Karpas-422 (cell line): ENCODE data around the gene NXPH4. TPM values are rescaled to one million over a fixed set of nuclear protein-coding genes. Genes with fewer than 3 reads are reported as not detected.

Experiments used
- DNase-seq: peaks from one replicate; pipeline ENCODE4 v3.0.0-alpha.2; 2015
- H2AFZ ChIP-seq: fragments of 200-600 bp; sonication (generic); 2 replicates; pipeline ENCODE4 v1.6.1; 2014; ENCODE audit warnings: antibody characterized with exemption, low read length, mixed read lengths
- H3K27ac ChIP-seq: fragments of 200-600 bp; sonication (generic); 2 replicates; pipeline ENCODE4 v1.5.1; 2014; ENCODE audit warnings: mild to moderate bottlenecking, low read length, moderate library complexity
- H3K27me3 ChIP-seq: fragments of 200-600 bp; sonication (generic); 2 replicates; pipeline ENCODE4 v1.6.1; 2014; ENCODE audit warnings: low read length, mixed read lengths
- H3K36me3 ChIP-seq: fragments of 200-600 bp; sonication (generic); 2 replicates; pipeline ENCODE4 v1.6.1; 2014; ENCODE audit warnings: low read length, mixed read lengths; ENCODE audit not compliant: insufficient read depth
- H3K4me1 ChIP-seq: fragments of 200-600 bp; sonication (generic); 2 replicates; pipeline ENCODE4 v1.6.1; 2014; ENCODE audit warnings: mild to moderate bottlenecking, low read length, mixed read lengths
- H3K4me2 ChIP-seq: fragments of 200-600 bp; sonication (generic); 2 replicates; pipeline ENCODE4 v1.6.1; 2014; ENCODE audit warnings: low read length, low read depth, mild to moderate bottlenecking; ENCODE audit not compliant: poor library complexity, severe bottlenecking
- H3K4me3 ChIP-seq: fragments of 200-600 bp; sonication (generic); 2 replicates; pipeline ENCODE4 v1.5.1; 2014; ENCODE audit warnings: mild to moderate bottlenecking, antibody characterized with exemption, low read length, mixed read lengths
- H3K79me2 ChIP-seq: fragments of 200-600 bp; sonication (generic); 2 replicates; pipeline ENCODE4 v1.6.1; 2014; ENCODE audit warnings: mild to moderate bottlenecking, low read length, mixed read lengths
- H3K9ac ChIP-seq: fragments of 200-600 bp; sonication (generic); 2 replicates; pipeline ENCODE4 v1.6.0; 2014; ENCODE audit warnings: low read length
- H3K9me2 ChIP-seq: fragments of 200-600 bp; sonication (generic), shearing (Covaris generic); replicated peaks from 2 replicates; pipeline ENCODE4 v1.6.0; 2014; ENCODE audit warnings: mild to moderate bottlenecking, low read length, moderate library complexity; ENCODE audit not compliant: insufficient read depth
- H3K9me3 ChIP-seq: fragments of 300-700, 200-600 bp; sonication (generic); 2 replicates; pipeline ENCODE4 v1.6.1; 2014; ENCODE audit warnings: low read length, mixed read lengths
- H4K20me1 ChIP-seq: fragments of 200-600 bp; sonication (generic); 2 replicates; pipeline ENCODE4 v1.6.1; 2014; ENCODE audit warnings: mild to moderate bottlenecking, antibody characterized with exemption, low read length, low read depth; ENCODE audit not compliant: insufficient read depth
- total RNA-seq: library from RNA; depleted of rRNA; stranded (reverse); fragments of >200 nt; shearing (Covaris generic); gene quantifications from 2 replicates; pipeline ENCODE4 v1.2.3, GENCODE V29; 2014; ENCODE audit warnings: low replicate concordance

NXPH4 gene
- total RNA-seq, 1 experiment from 2014 or later = 2.9 TPM

DNA sequence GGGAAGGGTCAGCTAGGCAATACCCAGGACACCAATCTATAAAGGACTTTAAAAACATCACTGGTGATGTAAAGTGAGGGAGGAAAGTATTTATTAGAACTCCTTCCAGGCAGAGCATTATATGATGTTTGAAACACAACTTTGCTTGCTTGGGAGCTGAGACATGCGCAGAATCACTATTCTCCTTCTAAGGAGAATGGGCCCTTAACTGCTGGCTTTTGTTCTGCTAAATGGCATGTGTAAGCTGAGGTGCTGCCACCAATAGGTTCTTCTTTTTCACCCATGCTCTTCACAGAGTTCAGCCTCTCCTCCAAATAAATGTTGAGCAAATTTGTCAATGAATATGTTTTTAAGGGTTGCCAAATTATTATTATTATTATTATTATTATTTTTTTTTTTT lies 30.4 kb downstream of the NXPH4 start:
- H3K4me2 ChIP-seq = no peak overlapping the region
- no peaks in the 10 kb centered on the region for H3K79me2 ChIP-seq
- no peaks in the 10 kb centered on the region for H3K36me3 ChIP-seq
- no peaks in the 10 kb centered on the region for H4K20me1 ChIP-seq
- H3K4me1 ChIP-seq = peaks cover 35% of the 10 kb centered on the region
- no peak overlapping the region for H2AFZ ChIP-seq
- H3K27ac ChIP-seq = no peak overlapping the region
- no peaks in the 10 kb centered on the region for H3K9me3 ChIP-seq
- H3K4me3 ChIP-seq = no peak overlapping the region
- no peak overlapping the region for H3K9ac ChIP-seq
- no peak for DNase-seq
- no peaks in the 10 kb centered on the region for H3K9me2 ChIP-seq
- H3K27me3 ChIP-seq = no peaks in the 10 kb centered on the region

DNA sequence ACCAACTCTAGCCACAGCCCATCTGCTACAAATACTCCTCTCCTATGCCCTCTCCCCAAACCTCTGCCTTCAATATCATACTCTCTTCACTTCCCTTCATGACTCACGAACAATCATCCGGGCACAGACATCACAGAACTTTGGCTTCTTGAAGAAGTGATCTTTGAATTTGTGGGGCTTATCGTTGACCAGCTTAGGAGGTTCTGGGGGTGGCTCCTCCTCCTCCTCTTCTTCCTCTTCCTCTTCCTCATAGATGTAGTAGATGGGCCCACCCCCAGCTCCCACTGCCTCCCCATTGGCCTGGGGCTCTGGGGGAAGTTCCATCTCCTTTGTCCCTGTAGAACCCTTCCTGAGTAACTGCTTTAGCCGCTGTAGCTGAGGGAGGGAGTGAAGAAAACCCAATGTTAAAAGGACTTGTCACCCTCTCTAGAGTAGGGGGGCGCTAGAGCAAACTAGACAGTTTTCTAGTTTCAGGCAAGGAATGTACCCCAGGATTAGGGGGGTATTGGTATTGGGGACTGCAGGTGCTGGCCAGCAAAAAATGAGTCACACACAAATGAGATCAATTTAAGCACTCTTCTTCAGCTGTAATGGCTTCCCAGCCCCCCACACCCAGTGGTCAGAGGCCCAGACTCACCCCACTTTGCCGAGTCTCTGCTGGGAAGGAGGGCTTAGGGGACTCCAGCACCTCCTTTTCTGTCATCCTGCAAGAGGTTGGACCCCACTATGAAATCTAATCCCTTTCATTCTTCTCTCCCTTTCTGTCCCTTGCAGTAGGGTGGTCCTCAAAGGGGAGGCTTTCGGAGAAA lies 32.5 kb downstream of the NXPH4 start:
- H3K4me2 ChIP-seq = peak overlapping the region; percentile 18
- peak; percentile 56 for DNase-seq
- H3K36me3 ChIP-seq = no peaks in the 10 kb centered on the region
- H4K20me1 ChIP-seq = no peaks in the 10 kb centered on the region
- H3K4me1 ChIP-seq = peaks cover 14% of the 10 kb centered on the region
- no peak overlapping the region for H2AFZ ChIP-seq
- no peaks in the 10 kb centered on the region for H3K9me2 ChIP-seq
- peak overlapping the region; percentile 44; the same call in 1 of the 2 replicates for H3K4me3 ChIP-seq
- H3K27ac ChIP-seq = no peak overlapping the region
- peak overlapping the region; percentile 36; the same call in 1 of the 2 replicates for H3K9ac ChIP-seq
- H3K9me3 ChIP-seq = no peaks in the 10 kb centered on the region
- no peaks in the 10 kb centered on the region for H3K27me3 ChIP-seq
- no peaks in the 10 kb centered on the region for H3K79me2 ChIP-seq

DNA sequence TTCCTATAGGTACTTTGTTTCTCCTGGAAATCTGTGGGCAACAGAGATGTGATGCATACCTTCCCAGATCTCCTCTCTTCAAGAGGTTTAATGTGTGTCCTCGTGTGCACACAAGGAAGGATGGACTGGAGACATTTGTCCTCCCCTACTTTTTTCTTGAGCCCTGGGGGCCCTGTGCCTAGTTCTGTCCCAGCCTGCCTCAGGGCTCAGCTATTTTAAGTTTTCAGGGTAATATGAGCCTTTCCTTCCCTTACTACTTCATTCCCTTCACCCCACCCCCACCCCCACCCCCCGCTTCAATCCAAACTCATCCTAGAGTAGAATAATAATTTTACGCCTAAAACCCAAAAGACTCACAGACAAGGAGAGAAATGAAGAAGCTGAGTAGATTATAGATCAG lies 33.9 kb downstream of the NXPH4 start:
- Histone ChIP-seq H3K9me3 (no peaks in the 10 kb centered on the region), H3K36me3 (no peaks in the 10 kb centered on the region), H3K4me3 (no peak overlapping the region), H3K27ac (no peak overlapping the region), H3K4me2 (no peak overlapping the region), H4K20me1 (no peaks in the 10 kb centered on the region), H3K27me3 (no peaks in the 10 kb centered on the region), H3K4me1 (peaks cover 10% of the 10 kb centered on the region), H3K79me2 (no peaks in the 10 kb centered on the region), H2AFZ (no peak overlapping the region), H3K9ac (no peak overlapping the region), H3K9me2 (no peaks in the 10 kb centered on the region)
- no peak for DNase-seq

DNA sequence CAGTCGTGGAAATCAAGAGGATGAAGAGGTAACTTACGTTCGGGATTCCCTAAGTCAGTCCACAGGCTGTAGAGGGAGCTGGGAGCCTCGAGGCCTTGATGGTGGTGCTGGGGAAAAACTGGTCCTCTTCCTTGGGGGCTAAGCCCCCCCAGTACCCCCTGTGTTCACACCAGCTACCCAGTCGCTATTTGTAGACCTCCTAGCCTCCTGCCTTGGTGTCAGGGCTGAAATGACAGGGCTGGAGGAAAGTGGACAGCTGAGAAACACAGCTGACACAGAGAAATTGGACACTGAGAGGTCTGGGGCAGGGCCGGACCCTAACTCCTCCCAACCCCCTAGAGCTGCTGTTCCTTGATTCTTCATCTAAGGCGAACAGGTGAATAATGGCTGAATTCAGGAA lies 34.4 kb downstream of the NXPH4 start, which contains the start of gene STAC3:
TSS of gene STAC3 (minus strand) at position 232 of the 400 bp plus-strand sequence. CDS start 1,551 bp downstream, outside the sequence.
- Histone ChIP-seq H3K4me2 (no peak within 1 kb of the TSS), H3K9me2 (no peaks in the 10 kb centered on the region), H3K27ac (no peak within 1 kb of the TSS), H3K9ac (no peak within 1 kb of the TSS), H2AFZ (no peak within 1 kb of the TSS), H3K4me1 (peaks cover 10% of the 10 kb centered on the region), H3K4me3 (no peak within 1 kb of the TSS), H3K36me3 (0 out of 2 replicates have a peak, but pooled peaks cover 4% of the 10 kb centered on the region), H3K27me3 (no peaks in the 10 kb centered on the region), H4K20me1 (no peaks in the 10 kb centered on the region), H3K79me2 (no peaks in the 10 kb centered on the region), H3K9me3 (no peaks in the 10 kb centered on the region)
- no peak for DNase-seq

DNA sequence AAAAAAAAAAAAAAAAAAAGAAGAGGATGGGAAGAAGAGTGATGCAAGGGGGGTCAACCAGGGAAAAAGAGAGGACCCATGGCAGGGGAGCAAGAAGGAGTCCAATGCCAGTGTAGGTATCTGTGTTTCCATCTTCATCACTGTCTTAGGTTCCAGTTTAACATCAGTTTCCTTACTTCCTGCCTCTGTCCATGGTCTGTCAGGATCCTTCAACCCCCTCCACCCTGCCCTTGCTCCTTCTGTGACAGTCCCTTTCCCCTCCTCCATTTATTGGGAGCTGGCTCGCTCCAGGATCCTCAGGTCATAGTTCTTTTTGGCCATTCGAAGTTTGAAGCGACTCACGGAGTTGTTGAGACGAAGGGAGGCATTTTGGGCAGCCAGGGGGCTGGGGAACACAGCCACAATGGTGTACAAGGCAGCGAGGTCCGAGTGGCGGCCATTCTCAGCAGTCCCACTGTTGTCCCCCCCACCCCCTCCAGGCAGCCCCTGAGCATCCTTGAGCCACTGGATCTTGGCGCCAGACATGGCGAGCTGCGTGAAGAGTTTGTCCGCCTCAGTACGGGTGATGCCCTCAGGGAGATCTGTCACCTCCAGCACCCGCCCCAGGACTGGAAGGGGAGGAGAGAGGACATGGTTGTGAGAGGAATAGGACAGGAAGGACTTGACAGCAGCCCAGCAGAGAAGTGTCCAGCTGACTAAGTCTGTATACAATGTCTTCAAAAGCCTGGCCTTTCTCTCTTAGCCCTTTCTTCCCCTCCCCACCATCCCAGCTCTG lies 38.1 kb downstream of the NXPH4 start:
- Histone ChIP-seq H3K4me3 (no peak overlapping the region), H2AFZ (no peak overlapping the region), H3K36me3 (peaks cover 15% of the 10 kb centered on the region; the same call in 1 of the 2 replicates), H3K27me3 (no peaks in the 10 kb centered on the region), H3K9me2 (no peaks in the 10 kb centered on the region), H3K9me3 (no peaks in the 10 kb centered on the region), H3K4me1 (peaks cover under 1% of the 10 kb centered on the region; the same call in 1 of the 2 replicates), H3K4me2 (no peak overlapping the region), H3K27ac (no peak overlapping the region), H4K20me1 (no peaks in the 10 kb centered on the region), H3K79me2 (no peaks in the 10 kb centered on the region), H3K9ac (no peak overlapping the region)
- DNase-seq = no peak

DNA sequence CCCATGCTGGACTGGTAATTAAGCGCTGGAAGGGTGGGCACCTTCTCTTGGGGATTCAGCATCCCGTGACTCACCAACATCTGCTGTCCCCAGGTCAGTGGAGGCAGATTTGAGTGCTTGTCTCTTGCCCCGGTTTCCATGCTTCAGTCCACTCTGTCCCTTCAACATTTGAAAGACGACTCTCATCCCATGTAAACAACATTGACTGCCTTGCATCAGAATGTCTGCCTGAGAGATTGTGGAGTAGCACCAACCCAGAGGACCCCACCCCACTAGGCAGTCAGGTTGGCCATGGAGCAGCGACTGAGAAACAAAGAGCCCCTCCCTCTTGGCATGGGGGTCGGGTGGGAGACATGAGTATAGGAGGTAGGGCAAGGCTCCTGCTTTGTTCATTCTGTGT lies 39.3 kb downstream of the NXPH4 start:
- H3K36me3 ChIP-seq = peaks cover 15% of the 10 kb centered on the region; the same call in 1 of the 2 replicates
- no peak overlapping the region for H3K9ac ChIP-seq
- H4K20me1 ChIP-seq = no peaks in the 10 kb centered on the region

DNA sequence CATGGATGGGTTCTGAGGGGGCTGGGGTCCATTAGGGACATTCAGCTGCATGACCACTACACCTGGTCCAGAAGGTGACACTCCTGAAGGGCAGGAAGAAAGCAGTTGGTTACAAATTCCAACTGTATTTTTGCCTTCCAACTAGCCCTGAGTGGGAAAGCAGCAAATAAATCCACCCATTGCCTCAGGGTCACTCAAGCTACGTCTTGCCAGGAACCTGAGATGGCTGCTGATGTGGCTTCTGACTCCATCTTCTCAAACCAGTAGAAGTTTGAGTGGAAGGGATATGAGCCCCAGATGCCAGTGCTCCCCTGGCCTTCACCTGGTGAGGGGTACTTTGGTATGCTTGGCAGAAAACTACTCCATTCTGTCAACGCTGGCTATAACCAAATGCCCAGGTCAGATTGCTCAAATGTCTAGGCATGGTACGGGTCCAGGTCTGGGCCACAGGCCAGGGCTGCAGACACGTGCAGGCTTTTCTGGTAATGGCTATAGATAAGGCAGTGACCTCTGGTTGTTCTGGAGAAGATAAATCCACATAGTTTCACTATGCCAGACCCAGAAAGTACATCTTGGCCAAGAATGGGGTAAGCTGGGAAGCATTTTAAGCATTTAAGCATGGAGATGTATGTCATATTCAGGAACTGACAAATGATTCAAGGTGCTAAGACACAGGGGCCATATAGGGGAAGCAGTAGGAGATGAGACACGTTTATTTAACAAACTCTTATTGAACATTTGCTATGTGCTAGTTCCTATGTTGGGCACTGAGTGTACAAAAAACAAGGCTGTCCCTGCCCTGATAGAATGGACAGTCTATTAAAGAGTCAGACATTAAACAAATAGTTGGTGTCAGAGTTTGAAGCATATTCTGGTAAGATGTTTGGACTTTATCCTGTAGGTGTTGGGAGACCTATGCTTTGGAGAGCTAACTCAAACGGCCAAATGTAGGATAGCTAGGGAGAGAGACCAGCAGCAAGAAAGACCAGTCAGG lies 42.7 kb downstream of the NXPH4 start:
- Histone ChIP-seq H3K27ac (no peak overlapping the region), H4K20me1 (no peaks in the 10 kb centered on the region), H3K4me1 (peaks cover 4% of the 10 kb centered on the region), H3K79me2 (no peaks in the 10 kb centered on the region), H3K9me3 (no peaks in the 10 kb centered on the region), H3K4me2 (no peak overlapping the region), H3K9ac (no peak overlapping the region), H2AFZ (no peak overlapping the region), H3K4me3 (no peak overlapping the region), H3K27me3 (no peaks in the 10 kb centered on the region), H3K9me2 (no peaks in the 10 kb centered on the region), H3K36me3 (peaks cover 19% of the 10 kb centered on the region; the same call in 1 of the 2 replicates)
- no peak for DNase-seq

More for the DNA sequence above, 39.3 kb downstream of the NXPH4 start:
- Histone ChIP-seq H3K79me2 (no peaks in the 10 kb centered on the region), H3K4me3 (no peak overlapping the region), H3K4me2 (no peak overlapping the region), H3K9me2 (no peaks in the 10 kb centered on the region), H3K4me1 (no peaks in the 10 kb centered on the region), H2AFZ (no peak overlapping the region), H3K27ac (no peak overlapping the region), H3K9me3 (no peaks in the 10 kb centered on the region), H3K27me3 (no peaks in the 10 kb centered on the region)
- DNase-seq = no peak
